ENCODE data around the gene SASS6.

SASS6 gene

DNA sequence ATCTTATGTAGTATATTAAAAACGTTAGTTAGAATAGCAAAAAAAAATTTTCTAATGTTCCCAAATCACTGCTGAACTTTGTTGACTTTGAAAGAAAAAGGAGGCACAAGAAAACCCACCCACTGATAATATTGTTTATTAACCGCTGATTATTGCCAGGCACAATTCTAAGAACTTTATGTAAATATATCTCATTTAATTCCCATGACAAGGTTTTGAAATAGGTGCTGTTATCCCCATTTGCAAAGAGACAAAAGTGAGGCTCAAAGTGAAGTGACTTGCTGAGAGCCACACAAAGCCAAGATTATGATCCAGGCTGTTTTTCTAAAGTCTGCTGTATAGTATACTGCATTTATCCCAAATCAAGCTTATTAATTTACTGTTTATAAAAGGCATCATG lies 56.4 kb downstream of the SASS6 start:
- 0 out of 2 replicates have a peak, but pooled peaks cover 2% of the 10 kb centered on the region for H4K20me1 ChIP-seq (ENCODE audit: insufficient read depth, low read length)
- H3K9ac ChIP-seq (ENCODE audit: low read depth, low read length), result no peak overlapping the region
- DNase-seq (no peak), ATAC-seq (ENCODE audit: insufficient read depth, low read depth) (no peak)
- H3K27ac ChIP-seq (ENCODE audit: low read length), result no peak overlapping the region
- H3K27me3 ChIP-seq (ENCODE audit: insufficient read depth, low read length, poor library complexity), result no peaks in the 10 kb centered on the region
- no peak overlapping the region for H3K4me2 ChIP-seq (ENCODE audit: insufficient read depth, low read length)
- no peak overlapping the region for H3K4me3 ChIP-seq (ENCODE audit: low read depth in 1 of 2, low read length in 2 of 2)
- H2AFZ ChIP-seq (ENCODE audit: low read depth, low read length), result no peak overlapping the region
- H3K36me3 ChIP-seq (ENCODE audit: insufficient read depth, low read length), result peaks cover 95% of the 10 kb centered on the region
- H3K9me3 ChIP-seq (ENCODE audit: insufficient read depth, low read length, severe bottlenecking), result no peaks in the 10 kb centered on the region
- H3K79me2 ChIP-seq (ENCODE audit: insufficient read depth, low read length), result no peaks in the 10 kb centered on the region
- no peaks in the 10 kb centered on the region for H3K4me1 ChIP-seq (ENCODE audit: insufficient read depth, low read length)
- no peak for TF ChIP-seq EZH2 (IDR thresholded peaks at IDR 0.05; ENCODE audit: borderline replicate concordance, low read depth, low read length, severe bottlenecking)
- TF ChIP-seq, protein P1, sequence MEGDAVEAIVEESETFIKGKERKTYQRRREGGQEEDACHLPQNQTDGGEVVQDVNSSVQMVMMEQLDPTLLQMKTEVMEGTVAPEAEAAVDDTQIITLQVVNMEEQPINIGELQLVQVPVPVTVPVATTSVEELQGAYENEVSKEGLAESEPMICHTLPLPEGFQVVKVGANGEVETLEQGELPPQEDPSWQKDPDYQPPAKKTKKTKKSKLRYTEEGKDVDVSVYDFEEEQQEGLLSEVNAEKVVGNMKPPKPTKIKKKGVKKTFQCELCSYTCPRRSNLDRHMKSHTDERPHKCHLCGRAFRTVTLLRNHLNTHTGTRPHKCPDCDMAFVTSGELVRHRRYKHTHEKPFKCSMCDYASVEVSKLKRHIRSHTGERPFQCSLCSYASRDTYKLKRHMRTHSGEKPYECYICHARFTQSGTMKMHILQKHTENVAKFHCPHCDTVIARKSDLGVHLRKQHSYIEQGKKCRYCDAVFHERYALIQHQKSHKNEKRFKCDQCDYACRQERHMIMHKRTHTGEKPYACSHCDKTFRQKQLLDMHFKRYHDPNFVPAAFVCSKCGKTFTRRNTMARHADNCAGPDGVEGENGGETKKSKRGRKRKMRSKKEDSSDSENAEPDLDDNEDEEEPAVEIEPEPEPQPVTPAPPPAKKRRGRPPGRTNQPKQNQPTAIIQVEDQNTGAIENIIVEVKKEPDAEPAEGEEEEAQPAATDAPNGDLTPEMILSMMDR (IDR thresholded peaks at IDR 0.05; ENCODE audit: borderline replicate concordance, extremely low read depth, low read length, poor library complexity, severe bottlenecking), result no peak

DNA sequence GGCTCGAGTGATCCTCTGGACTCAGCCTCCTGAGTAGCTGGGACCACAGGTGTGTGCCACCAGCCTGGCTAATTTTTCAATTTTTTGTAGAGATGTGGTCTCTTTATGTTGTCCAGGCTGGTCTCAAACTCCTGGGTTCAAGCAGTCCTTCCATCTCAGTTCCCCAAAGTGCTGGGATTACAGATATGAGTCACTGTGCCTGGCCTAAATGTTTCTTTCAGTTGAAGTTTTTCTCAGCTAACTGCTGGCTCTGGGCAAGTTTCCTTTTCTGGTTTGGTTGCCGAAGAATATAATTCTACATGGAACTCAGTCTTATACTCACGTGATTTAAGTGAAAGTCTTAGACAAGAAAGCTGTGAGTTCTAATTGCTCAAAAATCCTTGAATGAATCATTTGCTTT lies 57.0 kb downstream of the SASS6 start:
- peaks cover 2% of the 10 kb centered on the region; the same call in 1 of the 2 replicates for H4K20me1 ChIP-seq (ENCODE audit: insufficient read depth, low read length)
- H3K27ac ChIP-seq (ENCODE audit: low read length), result no peak overlapping the region
- H3K9me3 ChIP-seq (ENCODE audit: insufficient read depth, low read length, severe bottlenecking), result no peaks in the 10 kb centered on the region
- TF ChIP-seq, protein P1 (IDR thresholded peaks at IDR 0.05; ENCODE audit: borderline replicate concordance, extremely low read depth, low read length, poor library complexity, severe bottlenecking), result no peak
- no peak for TF ChIP-seq EZH2 (IDR thresholded peaks at IDR 0.05; ENCODE audit: borderline replicate concordance, low read depth, low read length, severe bottlenecking)
- H3K4me3 ChIP-seq (ENCODE audit: low read depth in 1 of 2, low read length in 2 of 2), result no peak overlapping the region
- H3K79me2 ChIP-seq (ENCODE audit: insufficient read depth, low read length), result no peaks in the 10 kb centered on the region
- no peak overlapping the region for H3K9ac ChIP-seq (ENCODE audit: low read depth, low read length)
- H3K27me3 ChIP-seq (ENCODE audit: insufficient read depth, low read length, poor library complexity), result no peaks in the 10 kb centered on the region
- no peaks in the 10 kb centered on the region for H3K4me1 ChIP-seq (ENCODE audit: insufficient read depth, low read length)
- DNase-seq (no peak), ATAC-seq (ENCODE audit: insufficient read depth, low read depth) (no peak)
- H2AFZ ChIP-seq (ENCODE audit: low read depth, low read length), result no peak overlapping the region
- peaks cover 95% of the 10 kb centered on the region for H3K36me3 ChIP-seq (ENCODE audit: insufficient read depth, low read length)
- H3K4me2 ChIP-seq (ENCODE audit: insufficient read depth, low read length), result no peak overlapping the region

DNA sequence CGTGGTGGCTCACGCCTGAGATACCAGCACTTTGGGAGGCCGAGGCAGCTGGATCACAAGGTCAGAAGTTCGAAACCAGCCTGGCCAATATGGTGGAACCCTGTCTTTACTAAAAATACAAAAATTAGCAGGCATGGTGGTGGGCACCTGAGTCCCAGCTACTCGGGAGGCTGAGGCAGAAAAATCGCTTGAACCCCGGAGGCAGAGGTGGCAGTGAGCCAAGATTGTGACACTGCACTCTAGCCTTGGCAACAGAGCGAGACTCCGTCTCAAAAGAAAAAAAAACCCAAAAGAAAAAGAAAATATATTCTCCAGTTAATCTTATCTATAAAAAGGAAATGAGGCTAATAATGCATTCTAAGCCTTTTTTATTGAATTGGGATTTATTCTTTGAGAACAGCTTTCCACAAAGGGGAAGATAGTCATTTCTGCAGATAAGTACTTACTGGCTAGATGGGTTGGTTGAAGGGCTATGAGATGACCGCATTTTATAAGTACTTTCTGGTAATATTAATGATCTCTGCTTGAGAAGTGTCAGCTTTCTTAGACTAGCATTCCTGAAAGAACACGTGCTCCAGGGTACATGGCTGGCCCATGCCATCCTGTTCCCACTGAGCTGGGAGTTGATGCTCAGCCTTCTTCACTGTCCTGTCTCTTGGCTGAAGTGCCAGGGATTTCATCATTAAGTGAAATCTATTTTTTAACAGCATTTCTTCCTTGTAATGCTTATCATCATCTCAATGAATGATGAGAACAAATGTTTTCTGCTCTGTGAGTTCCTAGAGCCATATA lies 57.9 kb downstream of the SASS6 start:
- no peak for DNase-seq
- H3K27ac ChIP-seq (ENCODE audit: low read length), result no peak overlapping the region
- H3K36me3 ChIP-seq (ENCODE audit: insufficient read depth, low read length), result peaks cover 95% of the 10 kb centered on the region
- H3K9me3 ChIP-seq (ENCODE audit: insufficient read depth, low read length, severe bottlenecking), result no peaks in the 10 kb centered on the region
- H2AFZ ChIP-seq (ENCODE audit: low read depth, low read length), result no peak overlapping the region
- H3K79me2 ChIP-seq (ENCODE audit: insufficient read depth, low read length), result peaks cover 5% of the 10 kb centered on the region; the same call in 1 of the 2 replicates
- ATAC-seq (ENCODE audit: insufficient read depth, low read depth), result no peak
- H3K4me3 ChIP-seq (ENCODE audit: low read depth in 1 of 2, low read length in 2 of 2), result no peak overlapping the region
- no peak overlapping the region for H3K4me2 ChIP-seq (ENCODE audit: insufficient read depth, low read length)
- no peaks in the 10 kb centered on the region for H3K4me1 ChIP-seq (ENCODE audit: insufficient read depth, low read length)
- peaks cover 2% of the 10 kb centered on the region; the same call in 1 of the 2 replicates for H4K20me1 ChIP-seq (ENCODE audit: insufficient read depth, low read length)
- no peaks in the 10 kb centered on the region for H3K27me3 ChIP-seq (ENCODE audit: insufficient read depth, low read length, poor library complexity)
- no peak overlapping the region for H3K9ac ChIP-seq (ENCODE audit: low read depth, low read length)
- TF ChIP-seq, protein P1 (IDR thresholded peaks at IDR 0.05; ENCODE audit: borderline replicate concordance, extremely low read depth, low read length, poor library complexity, severe bottlenecking), result no peak
- no peak for TF ChIP-seq EZH2 (IDR thresholded peaks at IDR 0.05; ENCODE audit: borderline replicate concordance, low read depth, low read length, severe bottlenecking)

Measured in DND-41 (cell line).